Glutamatergic neuron (in vitro differentiated cells): Measurements from ENCODE around the gene USPL1. TPM values are rescaled to one million over a fixed set of nuclear protein-coding genes. Genes with fewer than 3 reads are reported as not detected.
A peak's percentile ranks its signal among the peaks of the same experiment; 100 is the strongest.
"Not testable (repeated sequence)": the region's sequence is repeated elsewhere in the genome, so short reads cannot be mapped to it uniquely, and the experiment has no call there.

Source experiments
- DNase-seq: peaks from one replicate; pipeline ENCODE4 v3.0.0; 2022
- H3K27ac Mint-ChIP-seq: one replicate; pipeline ENCODE4 v1.8.0; 2020; ENCODE audit warnings: mild to moderate bottlenecking, mixed read lengths, inconsistent platforms; ENCODE audit not compliant: unreplicated experiment
- H3K27me3 Mint-ChIP-seq: one replicate; pipeline ENCODE4 v1.8.0; 2020; ENCODE audit warnings: mild to moderate bottlenecking, moderate library complexity, mixed read lengths, inconsistent platforms; ENCODE audit not compliant: unreplicated experiment
- H3K36me3 Mint-ChIP-seq: one replicate; pipeline ENCODE4 v1.8.0; 2020; ENCODE audit warnings: mild to moderate bottlenecking, mixed read lengths, inconsistent platforms; ENCODE audit not compliant: unreplicated experiment
- H3K4me1 Mint-ChIP-seq: one replicate; pipeline ENCODE4 v1.8.0; 2020; ENCODE audit warnings: mild to moderate bottlenecking, low read depth, mixed read lengths, inconsistent platforms; ENCODE audit not compliant: unreplicated experiment
- H3K4me3 Mint-ChIP-seq: one replicate; pipeline ENCODE4 v1.8.0; 2020; ENCODE audit warnings: mild to moderate bottlenecking, mixed read lengths, inconsistent platforms; ENCODE audit not compliant: unreplicated experiment
- H3K9me3 Mint-ChIP-seq: one replicate; pipeline ENCODE4 v1.8.0; 2020; ENCODE audit warnings: mild to moderate bottlenecking, moderate library complexity, mixed read lengths, inconsistent platforms; ENCODE audit not compliant: unreplicated experiment
- total RNA-seq: library from RNA; stranded (reverse); fragmentation: NEBNext Ultra II Directional; extraction: Animal tissue kit (Norgen Biotek cat#: 25700); gene quantifications from one replicate; pipeline ENCODE4 v1.2.1, GENCODE V29; 2021; ENCODE audit not compliant: unreplicated experiment
- TF ChIP-seq, protein P1 (sequence below): fragments of 200-600 bp; sonication (generic); IDR thresholded peaks from one replicate; pipeline ENCODE4 v1.5.0; 2021; ENCODE audit not compliant: partially characterized antibody, unreplicated experiment

The USPL1 gene
- total RNA-seq, 1 donor from 2014 or later = 101 TPM

DNA sequence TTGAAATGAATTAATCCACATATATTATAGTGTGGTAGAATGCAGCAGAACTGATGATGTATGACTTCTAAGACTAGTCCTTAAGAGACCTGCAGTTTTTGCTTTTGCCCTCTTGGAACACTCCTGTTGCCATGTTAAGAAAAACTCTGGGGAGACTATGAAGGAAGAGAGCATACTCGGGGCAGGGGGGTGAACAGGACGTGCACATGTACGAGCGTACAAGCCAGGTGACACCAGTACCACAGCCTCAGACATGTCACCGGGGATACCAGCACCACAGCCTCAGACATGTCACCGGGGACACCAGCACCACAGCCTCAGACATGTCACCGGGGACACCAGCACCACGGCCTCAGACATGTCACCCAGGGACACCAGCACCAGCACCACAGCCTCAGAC lies 15.9 kb upstream of the USPL1 start:
- Mint-ChIP-seq H3K36me3 (peaks cover 5% of the 10 kb centered on the region), H3K27me3 (peaks cover 2% of the 10 kb centered on the region), H3K4me3 (peak overlapping the region; percentile 12), H3K4me1 (peaks cover 12% of the 10 kb centered on the region), H3K27ac (no peak overlapping the region), H3K9me3 (peaks cover 3% of the 10 kb centered on the region)
- TF ChIP-seq, protein P1, sequence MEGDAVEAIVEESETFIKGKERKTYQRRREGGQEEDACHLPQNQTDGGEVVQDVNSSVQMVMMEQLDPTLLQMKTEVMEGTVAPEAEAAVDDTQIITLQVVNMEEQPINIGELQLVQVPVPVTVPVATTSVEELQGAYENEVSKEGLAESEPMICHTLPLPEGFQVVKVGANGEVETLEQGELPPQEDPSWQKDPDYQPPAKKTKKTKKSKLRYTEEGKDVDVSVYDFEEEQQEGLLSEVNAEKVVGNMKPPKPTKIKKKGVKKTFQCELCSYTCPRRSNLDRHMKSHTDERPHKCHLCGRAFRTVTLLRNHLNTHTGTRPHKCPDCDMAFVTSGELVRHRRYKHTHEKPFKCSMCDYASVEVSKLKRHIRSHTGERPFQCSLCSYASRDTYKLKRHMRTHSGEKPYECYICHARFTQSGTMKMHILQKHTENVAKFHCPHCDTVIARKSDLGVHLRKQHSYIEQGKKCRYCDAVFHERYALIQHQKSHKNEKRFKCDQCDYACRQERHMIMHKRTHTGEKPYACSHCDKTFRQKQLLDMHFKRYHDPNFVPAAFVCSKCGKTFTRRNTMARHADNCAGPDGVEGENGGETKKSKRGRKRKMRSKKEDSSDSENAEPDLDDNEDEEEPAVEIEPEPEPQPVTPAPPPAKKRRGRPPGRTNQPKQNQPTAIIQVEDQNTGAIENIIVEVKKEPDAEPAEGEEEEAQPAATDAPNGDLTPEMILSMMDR = no peak
- no peak for DNase-seq

DNA sequence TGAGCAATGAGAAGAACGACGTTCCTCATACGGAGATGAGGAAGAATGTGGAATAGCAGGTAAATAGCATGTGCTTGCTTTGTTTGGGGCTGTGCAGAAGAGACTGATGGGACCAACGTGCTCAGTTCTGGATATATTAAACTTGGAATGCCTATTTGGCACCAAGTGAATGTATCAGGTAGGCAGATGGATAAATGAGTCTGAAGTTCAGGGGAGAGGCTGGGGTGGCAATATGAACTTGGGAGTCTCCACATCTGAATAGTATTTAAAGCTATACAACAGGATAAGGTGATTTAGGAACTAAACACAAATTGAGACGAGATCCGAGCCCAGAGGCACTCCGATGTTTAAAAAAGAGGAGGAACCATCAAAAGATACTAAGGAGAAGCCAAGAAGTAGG lies 12.7 kb upstream of the USPL1 start:
- TF ChIP-seq, protein P1 = no peak
- Mint-ChIP-seq H3K27ac (no peak overlapping the region), H3K9me3 (peaks cover 5% of the 10 kb centered on the region), H3K4me1 (peaks cover 14% of the 10 kb centered on the region), H3K27me3 (peaks cover 2% of the 10 kb centered on the region), H3K4me3 (no peak overlapping the region), H3K36me3 (peaks cover 10% of the 10 kb centered on the region)
- no peak for DNase-seq

DNA sequence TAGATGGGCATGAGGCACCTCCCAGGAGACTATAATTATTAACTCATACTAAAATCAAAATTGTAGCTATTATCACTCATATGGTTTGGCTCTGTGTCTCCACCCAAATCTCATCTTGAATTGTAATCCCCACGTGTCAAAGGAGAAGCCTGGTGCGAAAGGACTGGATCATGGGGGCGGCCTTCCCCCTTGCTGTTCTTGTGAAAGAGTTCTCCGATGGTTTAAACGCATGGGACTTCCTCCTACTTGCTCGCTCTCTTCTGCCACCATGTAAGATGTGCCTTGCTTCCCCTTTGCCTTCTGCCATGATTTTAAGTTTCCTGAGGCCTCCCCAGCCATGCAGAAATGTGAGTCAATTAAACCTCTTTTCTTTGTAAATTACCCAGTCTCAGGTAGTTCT lies 10.5 kb upstream of the USPL1 start:
- not testable (repeated sequence) for H3K27me3 Mint-ChIP-seq, H3K36me3 Mint-ChIP-seq, DNase-seq, H3K27ac Mint-ChIP-seq, H3K9me3 Mint-ChIP-seq
- Mint-ChIP-seq H3K4me1 (peaks cover 18% of the 10 kb centered on the region), H3K4me3 (peak overlapping the region; percentile 61)

DNA sequence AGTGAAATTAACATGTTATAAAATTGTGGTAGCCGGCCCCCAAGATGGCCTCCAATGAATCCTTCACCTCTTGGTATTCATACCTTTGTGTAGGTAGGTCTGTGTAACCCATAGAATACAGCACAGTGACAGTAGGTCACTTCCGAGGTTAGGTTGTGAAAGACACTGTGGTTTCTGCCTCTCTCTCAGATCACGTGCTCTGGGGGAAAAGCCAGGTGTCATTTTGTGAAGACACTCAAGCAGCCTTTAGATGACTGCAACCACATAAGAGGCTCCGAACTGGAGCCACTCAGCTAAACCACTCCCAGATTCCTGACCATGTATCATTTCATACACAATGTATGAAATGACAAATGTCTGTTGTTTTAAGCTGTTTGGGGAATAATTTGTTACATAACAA lies 9.8 kb upstream of the USPL1 start:
- Mint-ChIP-seq H3K9me3 (peaks cover 5% of the 10 kb centered on the region), H3K4me3 (no peak overlapping the region), H3K27me3 (no peaks in the 10 kb centered on the region), H3K27ac (no peak overlapping the region), H3K4me1 (peaks cover 20% of the 10 kb centered on the region), H3K36me3 (peaks cover 10% of the 10 kb centered on the region)
- DNase-seq = no peak
- TF ChIP-seq, protein P1 = no peak

DNA sequence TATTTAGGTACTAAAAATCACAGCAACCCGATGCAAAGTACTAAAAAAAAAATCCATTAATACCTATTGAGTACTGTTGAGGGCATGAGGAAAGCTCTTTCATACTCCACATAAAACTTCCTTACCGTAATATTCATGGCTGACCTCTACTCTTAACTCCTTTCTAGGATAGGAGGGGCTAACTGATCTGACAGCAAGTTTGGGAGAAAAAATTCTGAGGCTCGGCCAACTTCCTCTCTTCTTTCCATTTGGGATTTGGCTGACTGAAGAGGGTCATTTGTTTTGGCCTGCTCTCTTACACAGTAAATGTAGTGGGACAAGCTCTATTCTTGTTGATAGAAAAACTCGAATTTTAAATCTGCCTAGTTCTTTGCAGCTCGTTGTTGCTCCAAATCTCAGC lies 9.4 kb upstream of the USPL1 start:
- H3K4me3 Mint-ChIP-seq = no peak overlapping the region
- TF ChIP-seq, protein P1 = no peak
- H3K4me1 Mint-ChIP-seq = peaks cover 20% of the 10 kb centered on the region
- no peaks in the 10 kb centered on the region for H3K27me3 Mint-ChIP-seq
- peaks cover 10% of the 10 kb centered on the region for H3K36me3 Mint-ChIP-seq
- DNase-seq = no peak
- H3K9me3 Mint-ChIP-seq = peaks cover 5% of the 10 kb centered on the region
- H3K27ac Mint-ChIP-seq = peak overlapping the region; percentile 8

DNA sequence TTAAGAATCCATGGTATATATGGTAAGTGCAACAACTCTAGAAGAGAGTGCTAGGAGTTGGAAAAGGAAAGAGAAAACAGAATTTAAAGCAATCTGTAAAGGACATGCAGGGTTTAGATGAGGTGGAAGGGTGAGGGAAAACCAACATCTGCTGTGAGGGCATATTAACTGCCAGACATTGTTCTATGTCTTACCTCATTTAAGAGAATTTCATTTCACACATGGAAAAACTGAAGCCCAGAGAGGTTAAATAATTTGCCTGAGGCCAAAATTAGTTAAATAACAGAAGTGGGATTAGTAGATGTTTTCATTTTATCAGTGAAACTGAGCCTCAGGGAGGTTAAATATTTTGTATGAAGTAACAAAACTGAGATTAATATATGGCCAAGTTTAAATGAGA lies 7.4 kb upstream of the USPL1 start:
- TF ChIP-seq, protein P1 = no peak
- Mint-ChIP-seq H3K27me3 (no peaks in the 10 kb centered on the region), H3K27ac (peak overlapping the region; percentile 46), H3K4me1 (peaks cover 19% of the 10 kb centered on the region), H3K9me3 (peaks cover 3% of the 10 kb centered on the region), H3K36me3 (peaks cover 4% of the 10 kb centered on the region), H3K4me3 (peak overlapping the region; percentile 32)
- DNase-seq = no peak
